GM08714 (cell line): ENCODE measurements around the gene PEX11B.

Source experiments
- H3K4me3 ChIP-seq: fragments of 200-500 bp; sonication (Bioruptor generic); 2 replicates; pipeline ENCODE4 v1.5.1; 2014; ENCODE audit warnings: mild to moderate bottlenecking, low read length, inconsistent platforms
- ZNF274 ChIP-seq: IDR thresholded peaks from 2 replicates; pipeline ENCODE4 v1.6.1; 2012; ENCODE audit warnings: mild to moderate bottlenecking, low read depth, low read length

Gene PEX11B

GRCh38 chr1:145918144-145918991, at the start of gene PEX11B:
Gene PEX11B, minus strand, starts transcription at chr1:145918717. Its CDS starts 29 bp downstream, at chr1:145918688.
- H3K4me3 ChIP-seq, result peak within 1 kb of the TSS; percentile 85
- no peak for TF ChIP-seq ZNF274

GRCh38 chr1:145967288-145967687, 48.8 kb upstream of the PEX11B start:
- TF ChIP-seq ZNF274, result no peak
- no peak overlapping the region for H3K4me3 ChIP-seq

GRCh38 chr1:145965119-145965744, 46.7 kb upstream of the PEX11B start:
- no peak for TF ChIP-seq ZNF274

GRCh38 chr1:145964328-145965118, 46.0 kb upstream of the PEX11B start, which contains the start of the genes ANKRD34A and POLR3GL:
Gene ANKRD34A, minus strand, starts transcription at chr1:145964575. Its CDS starts 2,816 bp downstream, at chr1:145961759.
Gene POLR3GL, plus strand, starts transcription at chr1:145964690. Its CDS starts 10,176 bp downstream, at chr1:145974866.
- TF ChIP-seq ZNF274, result no peak
- peak within 1 kb of the TSS; percentile 89 for H3K4me3 ChIP-seq

More at GRCh38 chr1:145965119-145965744, 46.7 kb upstream of the PEX11B start:
- H3K4me3 ChIP-seq, result peak overlapping the region; percentile 89

- H3K4me3 ChIP-seq, result peak overlapping the region; percentile 89; the same call in 1 of the 2 replicates
- TF ChIP-seq ZNF274, result no peak
Observed at GRCh38 chr1:145963265-145964019, 44.9 kb upstream of the PEX11B start.

GRCh38 chr1:145962157-145963102, 43.9 kb upstream of the PEX11B start:
- no peak for TF ChIP-seq ZNF274

GRCh38 chr1:145961425-145962156, 43.1 kb upstream of the PEX11B start:
- TF ChIP-seq ZNF274, result no peak

More at GRCh38 chr1:145962157-145963102, 43.9 kb upstream of the PEX11B start:
- H3K4me3 ChIP-seq, result peak overlapping the region; percentile 65

GRCh38 chr1:145961109-145961424, 42.5 kb upstream of the PEX11B start:
- TF ChIP-seq ZNF274, result no peak
- peak overlapping the region; percentile 65; the same call in 1 of the 2 replicates for H3K4me3 ChIP-seq

More at GRCh38 chr1:145961425-145962156, 43.1 kb upstream of the PEX11B start:
- H3K4me3 ChIP-seq, result peak overlapping the region; percentile 65; the same call in 1 of the 2 replicates

GRCh38 chr1:145960468-145961108, 42.1 kb upstream of the PEX11B start:
- no peak for TF ChIP-seq ZNF274
- H3K4me3 ChIP-seq, result peak overlapping the region; percentile 65; the same call in 1 of the 2 replicates

- peak overlapping the region; percentile 65; the same call in 1 of the 2 replicates for H3K4me3 ChIP-seq
- TF ChIP-seq ZNF274, result no peak
Observed at GRCh38 chr1:145959957-145960467, 41.5 kb upstream of the PEX11B start.

- no peak overlapping the region for H3K4me3 ChIP-seq
- TF ChIP-seq ZNF274, result no peak
Observed at GRCh38 chr1:145959333-145959732, 40.8 kb upstream of the PEX11B start.

- H3K4me3 ChIP-seq, result no peak overlapping the region
- no peak for TF ChIP-seq ZNF274
Observed at GRCh38 chr1:145958734-145959133, 40.2 kb upstream of the PEX11B start.
